MM.1S (cell line): ENCODE results near the gene TOP2A.

ENCODE experiments used
- DNase-seq: peaks from one replicate; pipeline ENCODE4 v3.0.0-alpha.2; 2015
- H2AFZ ChIP-seq: fragments of 300-600 bp; sonication (generic); 2 replicates; pipeline ENCODE4 v1.6.0; 2016; ENCODE audit warnings: antibody characterized with exemption, low read length
- H3F3A ChIP-seq: fragments of 300-600 bp; sonication (generic); 2 replicates; pipeline ENCODE4 v1.6.1; 2016; ENCODE audit warnings: mild to moderate bottlenecking, antibody characterized with exemption, low read length, moderate library complexity, mixed read lengths; ENCODE audit not compliant: insufficient read depth
- H3K27ac ChIP-seq: fragments of 300-600 bp; sonication (generic); 2 replicates; pipeline ENCODE4 v1.5.1; 2016; ENCODE audit warnings: mild to moderate bottlenecking, low read length
- H3K27me3 ChIP-seq: fragments of 300-600 bp; sonication (generic); replicated peaks from 2 replicates; pipeline ENCODE4 v1.6.0; 2016; ENCODE audit warnings: low read length; ENCODE audit not compliant: insufficient read depth
- H3K36me3 ChIP-seq: fragments of 300-600 bp; sonication (generic); replicated peaks from 2 replicates; pipeline ENCODE4 v1.6.1; 2016; ENCODE audit warnings: mild to moderate bottlenecking, low read length, mixed read lengths; ENCODE audit not compliant: insufficient read depth
- H3K4me1 ChIP-seq: fragments of 300-600 bp; sonication (generic); 2 replicates; pipeline ENCODE4 v1.6.1; 2016; ENCODE audit warnings: low read length, mixed read lengths
- H3K4me2 ChIP-seq: fragments of 300-600 bp; sonication (generic); 2 replicates; pipeline ENCODE4 v1.6.0; 2016; ENCODE audit warnings: low read depth, low read length
- H3K4me3 ChIP-seq: fragments of 300-600 bp; sonication (generic); 2 replicates; pipeline ENCODE4 v1.5.1; 2016; ENCODE audit warnings: low read length, mixed read lengths
- H3K79me2 ChIP-seq: fragments of 300-600 bp; sonication (generic); 2 replicates; pipeline ENCODE4 v1.6.1; 2016; ENCODE audit warnings: mixed run types, low read length, mixed read lengths
- H3K9ac ChIP-seq: fragments of 300-600 bp; sonication (generic); 2 replicates; pipeline ENCODE4 v1.6.1; 2016; ENCODE audit warnings: low read length, mixed read lengths
- H3K9me2 ChIP-seq: fragments of 300-600 bp; sonication (generic); replicated peaks from 2 replicates; pipeline ENCODE4 v1.6.1; 2016; ENCODE audit warnings: mild to moderate bottlenecking, low read length, mixed read lengths; ENCODE audit not compliant: insufficient read depth
- H3K9me3 ChIP-seq: fragments of 300-600 bp; sonication (generic); replicated peaks from 2 replicates; pipeline ENCODE4 v1.6.1; 2016; ENCODE audit warnings: mild to moderate bottlenecking, low read length, mixed read lengths; ENCODE audit not compliant: insufficient read depth
- H4K20me1 ChIP-seq: fragments of 300-600 bp; sonication (generic); 2 replicates; pipeline ENCODE4 v1.6.1; 2016; ENCODE audit warnings: mild to moderate bottlenecking, low read length, moderate library complexity, mixed read lengths; ENCODE audit not compliant: insufficient read depth
- CTCF ChIP-seq: fragments of 300-600 bp; sonication (generic); IDR thresholded peaks from 2 replicates; pipeline ENCODE4 v1.5.1; 2016; ENCODE audit warnings: antibody characterized with exemption, low read length, mixed read lengths
- EZH2 ChIP-seq: fragments of 300-600 bp; sonication (generic); optimal IDR thresholded peaks from 2 replicates; pipeline ENCODE3; 2017; ENCODE audit warnings: low read depth, mild to moderate bottlenecking, antibody characterized with exemption, low read length, mixed read lengths
- EZH2phosphoT487 ChIP-seq: fragments of 300-600 bp; sonication (generic); IDR thresholded peaks from 2 replicates; pipeline ENCODE4 v1.6.1; 2018; ENCODE audit warnings: antibody characterized with exemption, low read length

Gene TOP2A

DNA sequence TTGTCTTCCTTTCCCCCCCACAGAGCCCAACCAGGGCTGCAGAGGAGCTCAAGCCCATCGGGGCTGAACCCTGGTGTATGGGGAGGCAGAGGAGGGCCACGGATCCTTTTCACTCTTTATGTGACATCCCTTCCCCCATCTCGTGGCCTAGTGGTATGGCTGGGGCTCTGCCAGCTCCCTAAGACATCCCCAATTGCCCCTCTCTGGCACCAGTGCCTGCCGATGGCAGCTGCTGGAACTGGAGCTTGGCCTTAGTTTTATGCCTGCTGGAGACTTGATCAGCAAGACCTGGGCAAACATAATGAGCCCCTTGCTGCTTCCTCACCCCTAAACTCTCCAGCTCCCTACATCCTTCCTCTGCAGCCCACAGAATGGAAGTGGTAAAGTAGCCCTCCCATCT lies 8.0 kb upstream of the TOP2A start:
- Histone ChIP-seq H3K79me2 (no peaks in the 10 kb centered on the region), H3K9me2 (no peaks in the 10 kb centered on the region), H3K4me3 (no peak overlapping the region), H3K9me3 (no peaks in the 10 kb centered on the region), H3K9ac (no peak overlapping the region), H4K20me1 (no peaks in the 10 kb centered on the region), H3K4me2 (no peak overlapping the region), H2AFZ (no peak overlapping the region), H3K4me1 (no peaks in the 10 kb centered on the region), H3K36me3 (no peaks in the 10 kb centered on the region), H3F3A (no peaks in the 10 kb centered on the region), H3K27me3 (no peaks in the 10 kb centered on the region), H3K27ac (no peak overlapping the region)
- DNase-seq = no peak
- TF ChIP-seq EZH2 (no peak), EZH2phosphoT487 (no peak), CTCF (no peak)

DNA sequence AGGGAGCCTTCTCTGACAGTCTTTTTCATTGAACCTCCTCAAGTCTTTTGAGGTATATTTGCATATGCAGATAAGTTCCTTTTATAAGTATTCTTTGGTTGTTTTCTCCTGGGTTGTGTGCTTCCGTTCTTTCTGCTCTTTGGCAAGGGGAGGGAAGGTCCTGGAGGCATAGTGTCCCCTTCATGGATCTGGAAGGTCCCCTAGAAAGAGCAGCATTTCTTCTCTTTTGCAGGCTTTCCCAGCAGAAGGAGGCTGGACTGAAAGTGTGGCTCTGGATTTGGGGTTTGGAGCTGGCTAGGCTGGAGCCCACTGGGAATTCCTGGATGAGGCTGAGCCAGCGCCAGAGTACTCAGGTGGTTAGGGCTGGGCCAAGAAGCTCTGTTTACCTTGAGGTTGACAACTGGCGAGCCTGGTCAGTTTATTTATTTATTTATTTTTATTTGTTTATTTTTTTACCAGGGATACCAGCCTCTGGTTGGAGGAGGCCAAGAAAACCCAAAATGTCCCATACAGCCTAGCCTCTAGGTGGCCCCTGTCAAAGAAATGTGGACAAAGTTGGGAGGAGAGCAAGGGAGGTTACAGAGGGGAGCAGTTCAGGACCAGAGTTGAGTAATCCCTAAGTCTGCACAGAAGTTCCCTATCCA lies 5.4 kb upstream of the TOP2A start:
- Histone ChIP-seq H3K27me3 (no peaks in the 10 kb centered on the region), H3K4me2 (no peak overlapping the region), H3F3A (no peaks in the 10 kb centered on the region), H3K79me2 (no peaks in the 10 kb centered on the region), H3K27ac (no peak overlapping the region), H3K36me3 (no peaks in the 10 kb centered on the region), H3K4me3 (no peak overlapping the region), H3K9me2 (no peaks in the 10 kb centered on the region), H3K9ac (no peak overlapping the region), H3K4me1 (no peaks in the 10 kb centered on the region), H2AFZ (no peak overlapping the region), H3K9me3 (no peaks in the 10 kb centered on the region), H4K20me1 (no peaks in the 10 kb centered on the region)
- no peak for DNase-seq
- no peak for TF ChIP-seq CTCF
- TF ChIP-seq EZH2 = no peak
- TF ChIP-seq EZH2phosphoT487 = no peak

GRCh38 chr17:40419559-40420331 lies 2.0 kb upstream of the TOP2A start:
- Histone ChIP-seq H2AFZ (no peak overlapping the region), H3K4me2 (no peak overlapping the region), H4K20me1 (no peaks in the 10 kb centered on the region), H3K4me3 (no peak overlapping the region), H3K79me2 (peaks cover 27% of the 10 kb centered on the region), H3F3A (0 out of 2 replicates have a peak, but pooled peaks cover 3% of the 10 kb centered on the region), H3K4me1 (peaks cover 12% of the 10 kb centered on the region; the same call in 1 of the 2 replicates), H3K9ac (no peak overlapping the region), H3K36me3 (no peaks in the 10 kb centered on the region), H3K27ac (no peak overlapping the region), H3K9me2 (no peaks in the 10 kb centered on the region), H3K9me3 (no peaks in the 10 kb centered on the region), H3K27me3 (no peaks in the 10 kb centered on the region)
- DNase-seq = no peak
- no peak for TF ChIP-seq EZH2
- TF ChIP-seq CTCF = no peak
- no peak for TF ChIP-seq EZH2phosphoT487
